Measurements from ENCODE around the gene HSPA12B. TPM values are rescaled to one million over a fixed set of nuclear protein-coding genes. Genes with fewer than 3 reads are reported as not detected.

The HSPA12B gene
- polyA plus RNA-seq, 1 donor from 2014 or later, result not detected

GRCh38 chr20:3797592-3798372 lies 65.3 kb downstream of the HSPA12B start:
- H3K9me3 ChIP-seq (ENCODE audit: low read length), result no peaks in the 10 kb centered on the region
- TF ChIP-seq EP300 (conservative IDR thresholded peaks at IDR 0.05; ENCODE audit: poor library complexity, severe bottlenecking) (no peak), EZH2 (IDR thresholded peaks at IDR 0.05; ENCODE audit: borderline replicate concordance, insufficient read depth, low read length, poor library complexity, severe bottlenecking) (no peak)
- no peak overlapping the region for H3K4me3 ChIP-seq (ENCODE audit: low read length)
- H3K4me2 ChIP-seq (ENCODE audit: low read length), result no peak overlapping the region
- H4K20me1 ChIP-seq (ENCODE audit: insufficient read depth), result no peaks in the 10 kb centered on the region
- no peaks in the 10 kb centered on the region for H3K9me2 ChIP-seq (ENCODE audit: insufficient read depth, low read length)
- no peaks in the 10 kb centered on the region for H3K79me2 ChIP-seq (replicated peaks; ENCODE audit: insufficient read depth, low read length)
- H3K27ac ChIP-seq (ENCODE audit: low read length), result no peak overlapping the region
- H3K27me3 ChIP-seq (ENCODE audit: insufficient read depth, low read depth, low read length), result no peaks in the 10 kb centered on the region
- no peak overlapping the region for H3K9ac ChIP-seq (ENCODE audit: low read length)
- H3F3A ChIP-seq (ENCODE audit: insufficient read depth, low read length, poor library complexity, severe bottlenecking), result no peaks in the 10 kb centered on the region
- no peak overlapping the region for H2AFZ ChIP-seq (ENCODE audit: low read depth, low read length)
- H3K36me3 ChIP-seq (ENCODE audit: insufficient read depth, low read length), result no peaks in the 10 kb centered on the region

GRCh38 chr20:3798373-3798768 lies 65.9 kb downstream of the HSPA12B start:
- Histone ChIP-seq H3K36me3 (ENCODE audit: insufficient read depth, low read length) (no peaks in the 10 kb centered on the region), H3K9me2 (ENCODE audit: insufficient read depth, low read length) (no peaks in the 10 kb centered on the region), H3K27me3 (ENCODE audit: insufficient read depth, low read depth, low read length) (no peaks in the 10 kb centered on the region)

More at GRCh38 chr20:3798373-3798768, 65.9 kb downstream of the HSPA12B start:
- Histone ChIP-seq H3K27ac (ENCODE audit: low read length) (no peak overlapping the region), H3K4me3 (ENCODE audit: low read length) (no peak overlapping the region), H3F3A (ENCODE audit: insufficient read depth, low read length, poor library complexity, severe bottlenecking) (no peaks in the 10 kb centered on the region), H3K9me3 (ENCODE audit: low read length) (no peaks in the 10 kb centered on the region), H3K9ac (ENCODE audit: low read length) (no peak overlapping the region), H3K4me2 (ENCODE audit: low read length) (no peak overlapping the region), H2AFZ (ENCODE audit: low read depth, low read length) (no peak overlapping the region), H3K79me2 (replicated peaks; ENCODE audit: insufficient read depth, low read length) (no peaks in the 10 kb centered on the region), H4K20me1 (ENCODE audit: insufficient read depth) (no peaks in the 10 kb centered on the region)
- TF ChIP-seq MXI1 (conservative IDR thresholded peaks at IDR 0.05; ENCODE audit: poor library complexity, severe bottlenecking) (no peak), TAF1 (IDR thresholded peaks at IDR 0.05; ENCODE audit: low read depth) (no peak), POLR2AphosphoS5 (IDR thresholded peaks at IDR 0.05) (no peak), REST (IDR thresholded peaks at IDR 0.05; ENCODE audit: borderline replicate concordance) (no peak), EZH2 (IDR thresholded peaks at IDR 0.05; ENCODE audit: borderline replicate concordance, insufficient read depth, low read length, poor library complexity, severe bottlenecking) (no peak), CTCF (IDR thresholded peaks at IDR 0.05; ENCODE audit: poor library complexity, severe bottlenecking) (no peak), EP300 (conservative IDR thresholded peaks at IDR 0.05; ENCODE audit: poor library complexity, severe bottlenecking) (no peak), RAD21 (conservative IDR thresholded peaks at IDR 0.05) (no peak), SMC3 (conservative IDR thresholded peaks at IDR 0.05; ENCODE audit: poor library complexity) (no peak)
